AG08395 (cell line): Measurements from ENCODE around the gene MOSMO.

Experiments
- DNase-seq: peaks from one replicate; pipeline ENCODE4 v3.0.0; 2012; ENCODE audit warnings: mixed read lengths, low spot score

The MOSMO gene

GRCh38 chr16:22050963-22051362 lies 43.1 kb downstream of the MOSMO start:
- no peak for DNase-seq

GRCh38 chr16:22052980-22053379 lies 45.1 kb downstream of the MOSMO start:
- DNase-seq: no peak

DNA sequence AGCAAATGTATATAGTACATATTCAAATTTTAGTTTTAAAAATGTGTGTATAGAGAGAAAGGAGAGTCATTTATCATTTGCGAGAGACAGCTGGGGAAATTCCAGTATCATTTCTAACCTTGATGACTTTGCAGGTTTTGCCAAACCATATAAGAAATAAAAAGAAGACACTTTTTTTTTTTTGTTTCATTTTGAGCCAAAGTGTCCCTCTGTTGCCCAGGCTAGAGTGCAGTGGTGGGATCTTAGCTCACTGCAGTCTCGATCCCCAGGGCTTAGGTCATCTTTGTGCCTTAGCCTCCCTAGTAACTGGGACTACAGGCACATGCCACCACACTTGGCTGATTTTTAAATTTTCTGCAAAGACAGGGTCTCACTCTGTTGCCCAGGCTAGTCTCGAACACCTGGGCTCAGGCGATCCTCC lies 46.0 kb downstream of the MOSMO start:
- DNase-seq: no peak

DNA sequence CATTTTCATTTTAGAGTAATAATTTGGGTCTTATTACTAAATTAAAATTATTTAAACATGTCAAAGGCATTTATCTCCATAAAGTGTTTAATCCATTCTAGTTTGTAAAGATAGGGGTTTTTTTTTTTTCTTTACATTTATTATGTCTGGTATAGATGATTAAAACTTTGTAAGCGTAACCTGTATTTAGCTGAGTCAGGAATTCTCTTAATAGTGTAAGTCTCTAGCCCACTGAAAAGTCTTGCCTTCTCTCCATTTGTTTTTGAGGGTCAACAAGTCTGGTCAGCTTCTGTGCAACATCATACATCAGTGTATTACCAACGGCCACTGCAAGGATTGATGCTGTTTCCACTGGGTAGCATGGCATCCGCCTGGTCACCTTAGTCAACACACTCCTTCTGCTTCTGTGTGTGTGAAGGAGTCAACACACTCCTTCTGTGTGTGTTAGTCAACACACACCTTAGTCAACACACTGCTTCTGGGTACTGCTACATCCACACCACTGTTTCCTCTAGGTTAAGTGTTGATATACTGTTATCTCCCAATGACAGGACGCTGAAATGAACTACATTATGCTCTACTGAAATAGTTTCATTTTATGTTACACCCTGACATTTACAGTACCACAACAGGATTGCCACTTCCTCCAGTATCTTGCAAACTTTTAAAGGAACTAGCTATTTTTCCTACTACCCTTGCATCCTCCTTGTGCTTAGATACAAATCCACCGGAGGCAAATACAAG lies 47.1 kb downstream of the MOSMO start:
- no peak for DNase-seq

GRCh38 chr16:22055881-22056280 lies 48.0 kb downstream of the MOSMO start:
- DNase-seq: no peak

- no peak for DNase-seq
These were observed 56.1 kb downstream of the MOSMO start for GRCh38 chr16:22063888-22064467.

DNA sequence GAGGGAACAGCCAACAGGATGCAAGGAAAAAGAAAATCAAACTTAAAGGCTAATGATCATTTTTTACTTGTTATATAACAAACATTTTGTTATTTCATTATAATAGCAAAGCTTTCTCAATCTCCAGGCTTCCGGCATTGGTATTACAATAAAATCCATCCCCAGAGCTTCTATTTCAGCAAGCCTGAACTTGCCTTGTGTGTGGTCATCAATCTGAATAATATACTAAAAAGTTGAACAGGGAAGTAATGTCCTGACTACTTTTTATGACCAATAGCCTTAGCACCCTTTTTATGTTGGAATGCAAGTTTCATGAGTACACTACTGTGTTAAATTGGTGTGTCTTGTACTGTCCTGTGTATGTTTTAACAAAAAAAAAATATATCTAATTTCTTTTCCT lies 57.3 kb downstream of the MOSMO start:
- DNase-seq: no peak

GRCh38 chr16:22070361-22071330 lies 62.7 kb downstream of the MOSMO start:
- no peak for DNase-seq

- DNase-seq: no peak
These were observed 63.5 kb downstream of the MOSMO start for GRCh38 chr16:22071331-22071910.

- DNase-seq: no peak
These were observed 65.4 kb downstream of the MOSMO start for GRCh38 chr16:22073350-22073749.

- DNase-seq: no peak
These were observed 67.3 kb downstream of the MOSMO start for GRCh38 chr16:22075043-22075757.

- DNase-seq: no peak
These were observed 67.9 kb downstream of the MOSMO start for GRCh38 chr16:22075776-22076175.

DNA sequence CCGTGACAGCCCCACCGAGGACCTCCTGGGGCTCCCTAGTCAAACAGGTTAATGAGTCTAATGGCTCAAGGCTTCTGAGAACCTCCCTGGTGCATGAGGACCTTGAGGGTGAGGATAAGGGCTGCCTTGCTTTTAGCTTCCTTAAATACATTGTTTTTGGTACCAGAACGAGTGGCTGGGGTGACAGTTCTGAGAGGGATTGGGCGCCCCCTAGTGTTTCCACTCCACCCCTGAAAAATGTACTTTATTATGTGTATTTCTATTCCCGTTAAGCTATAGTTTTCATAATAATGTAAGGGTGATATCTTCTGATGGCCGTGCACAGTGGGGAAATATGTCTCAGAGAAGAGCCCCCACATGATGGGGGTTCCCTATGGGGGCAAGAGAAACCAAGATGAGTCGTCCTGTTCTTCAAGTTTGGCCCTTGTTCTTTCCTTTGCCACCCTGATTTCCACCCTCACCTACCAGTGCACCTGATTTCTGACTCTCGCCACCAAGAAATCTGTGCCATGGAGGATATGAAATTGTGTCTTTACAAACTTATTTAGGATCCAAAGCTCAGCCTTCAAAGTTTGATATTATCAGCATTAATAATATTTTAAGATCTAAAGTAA lies 69.9 kb downstream of the MOSMO start:
- DNase-seq: peak; percentile 81

DNA sequence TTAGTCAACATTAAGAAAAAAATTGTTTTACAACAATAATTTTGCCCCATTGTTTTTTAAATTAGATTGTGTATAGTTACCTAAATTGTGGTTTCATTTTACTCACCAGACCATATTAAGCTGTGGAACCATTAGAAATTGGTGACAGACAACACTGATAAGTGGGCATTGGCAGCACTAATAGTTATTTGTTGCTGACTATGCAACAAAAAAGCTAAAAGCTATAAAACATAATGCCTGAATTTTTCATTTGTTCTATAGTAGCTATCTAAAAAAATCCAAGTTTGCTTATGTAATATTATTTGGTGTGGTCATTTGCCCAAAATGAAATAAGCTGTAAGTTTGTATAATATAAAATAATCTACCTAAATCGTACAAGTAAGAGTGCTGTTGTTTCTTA lies 70.7 kb downstream of the MOSMO start:
- DNase-seq: no peak

DNA sequence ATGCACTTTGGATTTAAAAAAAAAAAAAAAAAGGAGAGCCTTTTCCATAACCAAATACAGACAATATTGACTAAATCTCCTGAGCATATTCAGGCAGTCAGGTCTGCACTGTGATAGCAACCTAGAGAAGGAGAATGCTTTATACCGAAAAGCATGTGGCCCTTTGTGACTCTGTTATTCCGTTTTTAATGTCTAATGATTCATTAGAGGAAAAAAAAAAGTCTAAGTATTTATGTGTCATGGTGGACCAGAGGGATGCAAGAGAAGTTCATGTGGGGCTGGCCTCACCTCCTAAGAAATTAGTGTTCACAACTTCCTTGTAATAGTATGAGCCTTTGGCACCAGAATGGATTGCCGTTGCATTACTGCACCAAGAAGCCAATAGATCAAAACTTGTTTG lies 73.1 kb downstream of the MOSMO start:
- no peak for DNase-seq

- no peak for DNase-seq
These were observed 78.5 kb downstream of the MOSMO start for GRCh38 chr16:22086440-22086839.

GRCh38 chr16:22088642-22089041 lies 80.7 kb downstream of the MOSMO start:
- DNase-seq: no peak

DNA sequence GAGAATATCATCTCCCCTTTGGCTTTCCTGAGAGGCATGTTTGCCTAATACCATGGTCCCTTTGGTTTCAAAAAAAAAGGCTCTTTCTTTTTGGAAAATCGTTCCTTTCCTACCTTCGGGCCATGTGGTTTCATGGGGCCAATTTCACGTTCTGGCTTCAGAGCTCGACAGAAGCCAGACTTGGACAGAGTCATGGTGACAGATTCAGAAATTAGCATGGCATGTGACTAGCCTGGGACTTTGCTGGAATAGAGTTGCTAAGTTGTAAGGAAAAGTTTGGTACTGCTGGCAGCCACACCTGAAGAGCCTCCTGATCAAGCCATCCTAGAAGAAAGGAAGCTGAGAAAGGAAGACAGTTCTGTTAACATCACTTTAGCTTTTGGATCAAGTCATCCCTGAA lies 82.0 kb downstream of the MOSMO start:
- DNase-seq: no peak

DNA sequence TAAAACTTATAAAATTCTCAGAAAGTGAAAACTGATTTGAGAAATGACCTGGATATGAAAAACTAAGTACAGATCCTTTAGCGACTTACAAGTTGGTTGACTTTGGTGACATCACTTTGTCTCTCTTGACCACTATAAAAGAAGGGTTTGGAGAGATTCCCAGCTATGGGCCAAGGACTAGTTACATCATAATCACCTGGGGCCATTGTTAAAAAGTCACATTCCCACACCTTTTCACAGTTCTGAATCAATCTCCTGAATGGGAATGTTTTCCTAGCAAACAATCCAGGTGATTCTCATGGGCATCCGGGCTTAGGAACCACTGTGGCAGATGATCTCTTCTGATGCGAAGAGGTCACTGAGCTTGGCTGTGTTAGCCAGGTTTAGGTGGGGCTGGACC lies 83.8 kb downstream of the MOSMO start:
- no peak for DNase-seq

DNA sequence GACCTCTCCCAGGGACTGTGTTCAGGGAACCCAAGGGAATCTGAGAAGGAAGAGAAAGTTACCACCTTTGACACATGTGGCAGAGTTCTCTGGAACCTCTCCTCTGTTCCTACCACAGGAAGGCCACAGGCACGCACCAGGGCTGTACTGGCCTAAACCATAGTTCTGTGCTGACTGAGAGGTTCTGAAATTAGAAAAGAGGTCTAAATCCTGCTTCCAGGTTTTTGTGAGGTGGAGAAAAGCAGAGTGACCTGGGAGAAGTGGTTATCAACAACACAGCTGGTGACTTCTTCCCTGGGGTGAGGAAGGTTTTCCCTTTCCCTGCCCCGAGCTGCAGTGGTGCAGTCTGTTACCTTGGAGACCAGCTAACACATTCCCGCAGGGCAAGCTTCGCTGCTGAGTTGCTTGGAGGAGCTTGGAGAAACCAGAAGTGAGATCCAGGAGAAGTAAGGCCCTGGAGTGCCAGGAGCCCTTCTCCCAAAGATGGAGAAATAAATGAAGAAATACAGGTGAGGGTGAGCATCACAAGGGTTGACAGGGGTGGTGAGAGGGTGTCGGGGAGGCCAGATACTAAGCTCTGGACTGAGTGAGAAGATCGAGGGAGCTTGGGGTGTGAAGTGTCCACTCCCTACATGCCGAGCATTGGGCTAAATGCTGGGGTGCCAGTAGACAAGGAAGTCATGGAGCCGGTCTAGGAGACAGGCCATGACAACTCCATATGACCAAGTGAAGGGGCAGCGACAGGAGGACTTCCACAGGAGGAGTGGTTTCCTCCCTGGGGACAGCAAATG lies 84.4 kb downstream of the MOSMO start, which contains the start of gene VWA3A:
Gene VWA3A, plus strand, starts transcription at position 399 of the 791 bp plus-strand sequence. Its CDS starts 97 bp downstream, at position 496.
- peak; percentile 87 for DNase-seq
